Amniotic stem cell (primary cell): ENCODE data around the gene CTNNA2.
"Not testable (repeated sequence)": the region's sequence is repeated elsewhere in the genome, so short reads cannot be mapped to it uniquely, and the experiment has no call there.

ENCODE experiments used
- DNase-seq: peaks from one replicate; lab custom pipeline; 2025; lab: John Stamatoyannopoulos, UW

The CTNNA2 gene

GRCh38 chr2:80030135-80030534, 517.3 kb downstream of the CTNNA2 start:
- DNase-seq = no peak

GRCh38 chr2:80032684-80033083, 519.8 kb downstream of the CTNNA2 start:
- not testable (repeated sequence) for DNase-seq

DNA sequence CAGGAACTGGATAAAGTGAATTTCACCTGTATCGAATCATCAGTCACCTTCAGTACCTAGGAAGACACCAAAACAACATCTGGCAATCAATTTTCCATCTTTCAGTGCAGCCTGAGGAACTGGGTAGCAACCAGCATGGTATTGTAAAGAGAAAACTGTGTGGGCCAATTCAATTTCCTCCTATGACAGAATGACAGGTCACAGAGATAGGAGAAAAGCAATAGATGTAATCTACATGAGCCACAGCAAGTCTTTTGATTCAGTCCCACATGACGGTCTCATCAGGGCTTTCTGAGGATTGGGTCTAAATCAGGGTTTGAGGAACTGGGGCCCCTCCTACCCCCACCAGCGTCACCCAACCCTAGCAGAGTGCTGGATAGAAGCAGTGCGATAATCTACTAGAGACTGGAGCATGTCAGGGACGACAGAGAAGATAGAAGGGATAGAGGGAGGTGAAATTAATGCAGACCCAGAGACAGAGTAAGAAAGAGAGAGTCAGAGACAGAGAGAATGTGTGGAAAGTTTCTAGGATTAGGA, 523.0 kb downstream of the CTNNA2 start:
- DNase-seq = no peak

GRCh38 chr2:80037310-80037709, 524.5 kb downstream of the CTNNA2 start:
- DNase-seq = no peak

- no peak for DNase-seq
These were observed 527.4 kb downstream of the CTNNA2 start for GRCh38 chr2:80040226-80040625.

- DNase-seq = no peak
These were observed 529.8 kb downstream of the CTNNA2 start for GRCh38 chr2:80042635-80043034.

- DNase-seq = no peak
These were observed 535.4 kb downstream of the CTNNA2 start for GRCh38 chr2:80048296-80048695.

DNA sequence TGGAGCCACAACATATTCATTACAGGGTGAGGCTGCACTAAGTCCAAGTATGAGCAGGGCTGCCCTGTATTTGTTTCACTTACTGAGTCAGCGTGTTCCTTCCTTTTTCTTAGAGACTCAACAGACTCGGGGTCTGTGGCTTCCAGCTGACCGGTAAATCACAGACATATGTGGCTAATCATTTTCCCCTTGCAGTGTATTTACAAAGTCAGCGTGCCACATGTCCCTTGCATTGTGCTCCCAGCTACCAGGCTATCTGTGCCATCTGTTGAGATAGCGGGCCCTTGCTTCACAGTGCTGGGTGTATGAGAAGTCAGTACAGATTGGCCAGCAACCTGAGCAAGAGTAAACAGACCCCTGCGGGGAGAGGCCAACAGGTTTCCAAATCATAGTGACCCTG, 537.4 kb downstream of the CTNNA2 start:
- DNase-seq = no peak

DNA sequence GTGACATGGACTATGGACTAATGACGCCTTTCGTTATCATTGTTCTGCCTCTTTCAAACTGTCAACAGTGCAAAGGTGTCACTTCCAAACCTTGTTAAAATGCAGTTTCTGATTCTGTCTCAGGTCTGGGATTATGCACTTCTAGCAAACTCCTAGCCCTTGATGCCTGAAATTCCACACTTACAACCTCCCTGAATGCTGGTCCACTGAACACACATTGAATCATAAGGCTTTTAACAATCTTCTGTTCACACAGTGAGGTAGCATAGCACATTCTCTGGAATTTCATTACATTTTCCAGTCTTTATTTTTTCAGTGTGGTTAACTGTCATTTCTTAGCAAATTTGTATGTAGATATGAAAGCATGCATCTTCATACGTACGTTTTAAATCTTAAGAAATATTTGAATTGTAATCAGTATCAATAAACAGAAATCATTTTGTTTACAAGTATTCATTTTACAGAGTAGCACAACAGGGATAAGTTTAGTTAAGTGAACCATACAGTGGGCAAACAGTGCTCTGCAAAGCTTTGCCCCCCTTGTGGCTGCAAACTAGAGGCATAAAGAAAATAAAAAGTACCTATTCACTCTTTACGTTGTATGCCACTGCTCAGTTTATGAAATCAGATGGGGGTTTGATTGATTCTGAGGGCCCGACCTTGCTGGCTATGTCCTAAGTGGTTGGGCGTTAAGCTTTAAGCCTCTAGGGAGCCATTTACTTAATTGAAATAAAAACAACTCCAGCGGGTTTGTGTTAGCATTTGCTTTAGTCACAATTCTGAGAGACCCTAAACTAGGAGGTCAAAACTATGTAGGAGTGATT, 540.9 kb downstream of the CTNNA2 start:
- DNase-seq = no peak

DNA sequence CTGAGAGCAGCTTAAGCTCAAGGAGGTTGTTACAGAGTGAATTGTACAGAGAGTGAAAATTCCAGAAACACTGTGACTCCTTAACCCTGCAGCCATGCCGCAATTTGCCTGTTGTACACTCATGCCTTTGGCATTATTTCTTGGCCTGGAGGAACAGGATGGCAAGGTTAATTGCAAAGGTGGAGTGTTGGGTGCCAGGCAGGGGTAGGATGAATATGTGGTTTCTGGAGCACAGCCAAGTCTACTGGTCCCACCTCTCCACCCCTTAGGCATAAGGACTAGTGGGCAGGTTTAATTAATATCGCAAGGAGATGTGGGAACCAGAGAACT, 541.5 kb downstream of the CTNNA2 start:
- no peak for DNase-seq

- no peak for DNase-seq
These were observed 545.1 kb downstream of the CTNNA2 start for GRCh38 chr2:80057956-80058355.

- no peak for DNase-seq
These were observed 545.7 kb downstream of the CTNNA2 start for GRCh38 chr2:80058562-80058961.

- DNase-seq = no peak
These were observed 546.6 kb downstream of the CTNNA2 start for GRCh38 chr2:80059447-80059846.

DNA sequence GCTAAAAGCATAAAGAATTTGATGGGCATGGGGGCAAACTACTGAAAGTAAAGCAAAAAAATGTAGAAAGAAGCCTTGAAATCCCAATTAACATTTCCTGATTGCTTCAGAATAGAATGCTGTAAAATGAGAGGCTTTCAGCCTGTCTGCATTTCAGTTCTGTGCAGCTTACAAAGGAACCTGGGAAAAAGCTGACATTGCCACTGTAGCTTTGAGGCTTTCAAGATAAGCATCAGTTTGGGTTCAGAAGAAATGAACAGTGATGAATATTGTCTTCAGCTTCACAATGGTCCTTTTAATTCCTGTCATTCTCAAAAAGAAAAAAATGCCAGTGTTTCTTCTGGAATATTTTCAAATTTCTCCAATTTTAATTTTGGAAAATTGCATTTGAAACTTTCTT, 549.0 kb downstream of the CTNNA2 start:
- DNase-seq = no peak

GRCh38 chr2:80062298-80062697, 549.4 kb downstream of the CTNNA2 start:
- DNase-seq = no peak

- DNase-seq = no peak
These were observed 555.3 kb downstream of the CTNNA2 start for GRCh38 chr2:80068038-80068731.

DNA sequence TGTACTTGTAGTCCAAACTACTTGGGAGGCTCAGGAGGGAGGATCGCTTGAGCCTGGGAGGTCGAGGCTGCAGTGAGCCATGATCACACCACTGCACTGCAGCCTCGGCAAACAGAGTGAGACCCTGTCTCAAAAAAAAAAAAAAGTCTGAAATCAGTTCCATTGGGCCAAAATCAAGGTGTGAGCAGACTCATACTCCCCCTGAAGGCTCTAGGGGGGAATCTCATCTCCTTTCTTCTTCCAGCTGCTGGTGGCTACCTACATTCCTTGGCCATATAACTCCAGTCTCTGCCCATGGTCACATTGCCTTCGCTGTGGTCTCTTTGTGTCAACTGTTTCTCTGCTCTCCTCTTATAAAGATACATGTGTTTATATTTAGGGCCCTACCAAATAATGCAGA, 557.7 kb downstream of the CTNNA2 start:
- DNase-seq = no peak

DNA sequence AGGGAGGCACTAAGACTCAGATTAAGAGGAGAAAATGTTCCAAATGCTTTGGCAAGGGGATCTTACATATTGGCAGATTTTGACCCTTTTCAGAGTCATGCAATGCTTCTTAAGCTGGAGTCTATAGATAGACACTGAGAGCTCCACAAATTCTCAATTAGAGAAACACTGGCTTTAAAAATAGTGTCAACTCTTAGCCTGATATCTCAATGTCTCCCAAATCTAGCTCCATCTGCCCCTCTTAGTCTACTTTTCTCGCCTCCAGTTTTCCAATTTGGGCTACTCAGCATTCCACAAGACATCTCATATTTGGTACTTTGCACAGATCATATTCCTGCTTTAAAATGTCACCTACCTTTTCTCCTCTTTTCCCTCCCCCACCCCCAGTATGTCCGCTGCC, 559.1 kb downstream of the CTNNA2 start:
- DNase-seq = no peak

DNA sequence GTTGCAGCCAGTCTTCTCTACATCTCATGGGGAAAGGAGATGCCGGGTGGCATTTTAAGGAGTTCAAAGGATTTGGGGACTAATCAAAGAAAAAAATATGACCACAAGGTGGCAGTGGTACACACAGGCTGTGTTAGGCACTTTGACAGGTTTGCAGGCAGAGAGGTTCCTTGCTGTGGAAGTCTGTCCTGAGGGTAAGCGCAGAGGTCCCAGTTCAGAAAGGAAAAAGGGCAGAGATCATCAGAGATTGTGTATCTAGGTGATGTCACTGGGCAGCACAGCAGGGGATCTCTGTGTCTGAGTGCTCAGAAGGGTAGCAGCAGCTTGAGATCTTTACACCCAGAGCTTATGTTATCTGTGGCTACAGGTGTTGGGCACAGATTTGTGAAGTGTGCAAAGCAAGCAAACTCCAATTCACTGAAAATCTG, 560.3 kb downstream of the CTNNA2 start:
- peak; percentile 54 for DNase-seq

DNA sequence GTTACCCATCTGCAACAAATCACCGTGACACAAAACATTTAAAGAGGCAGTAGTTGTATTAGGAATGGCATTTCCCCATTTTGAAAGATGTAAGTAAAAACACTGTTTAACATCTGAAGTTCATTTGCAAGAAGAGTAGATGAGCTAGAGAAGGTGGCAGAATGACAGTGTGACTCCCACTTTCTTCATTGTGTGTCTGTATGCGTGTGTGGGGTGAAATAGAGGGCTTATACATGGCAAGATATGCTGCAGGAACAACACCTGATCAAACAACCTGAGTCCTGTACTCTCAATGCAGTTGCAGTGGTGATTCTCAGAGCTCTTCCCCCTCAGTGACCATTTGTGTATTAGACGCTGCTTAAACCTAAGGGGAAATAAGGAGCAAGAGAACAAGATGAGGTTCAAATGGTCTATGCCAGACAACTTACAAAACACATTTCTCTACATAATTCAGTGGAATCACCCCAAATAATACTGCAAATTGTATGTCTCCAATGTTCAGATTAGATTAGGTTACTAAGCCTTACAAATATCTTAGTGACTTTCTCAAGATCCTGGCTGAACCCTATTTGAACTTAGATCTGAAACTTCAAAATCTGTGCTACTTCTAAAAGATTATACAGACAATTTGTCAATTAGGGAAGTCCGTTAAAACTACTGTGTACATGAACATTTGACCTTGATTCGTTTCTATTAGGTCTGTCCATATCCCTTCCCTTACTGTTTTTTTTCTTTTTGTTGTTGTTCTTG, 561.6 kb downstream of the CTNNA2 start:
- DNase-seq = no peak

- no peak for DNase-seq
These were observed 562.9 kb downstream of the CTNNA2 start for GRCh38 chr2:80075719-80076118.

- no peak for DNase-seq
These were observed 565.6 kb downstream of the CTNNA2 start for GRCh38 chr2:80078290-80079036.
